ENCODE measurements around the gene ZFP36L2. TPM values are rescaled to one million over a fixed set of nuclear protein-coding genes. Genes with fewer than 3 reads are reported as not detected.

ZFP36L2 gene
- total and polyA plus RNA-seq, 2 donors (not counting 3 experiments of a cell fraction or from before 2014, with no cell fraction given), result 14.5 to 75.9 TPM

GRCh38 chr2:43198263-43198662, 28.1 kb downstream of the ZFP36L2 start:
- CTCF ChIA-PET, result no interaction called here
- TF ChIP-seq FOS (IDR thresholded peaks at IDR 0.05; ENCODE audit: borderline replicate concordance, insufficient read depth, low read length), result no peak
- no peak for TF ChIP-seq JUN (IDR thresholded peaks at IDR 0.05; ENCODE audit: borderline replicate concordance, insufficient read depth, insufficient read length, low read depth)
- TF ChIP-seq GATA2 (IDR thresholded peaks at IDR 0.05; ENCODE audit: insufficient read depth, insufficient read length, low read depth, low read length), result no peak
- no peak for TF ChIP-seq EZH2 (IDR thresholded peaks at IDR 0.05; ENCODE audit: borderline replicate concordance, low read depth, low read length, severe bottlenecking)
- TF ChIP-seq CTCF (IDR thresholded peaks at IDR 0.05; ENCODE audit: extremely low read depth in 1 of 2, insufficient read depth in 1 of 2, low read depth in 1 of 2, low read length in 2 of 2), result no peak
- no peak for TF ChIP-seq POLR2A (IDR thresholded peaks at IDR 0.05; ENCODE audit: low read depth, low read length)
- no peak for TF ChIP-seq POLR2AphosphoS5 (IDR thresholded peaks at IDR 0.05; ENCODE audit: insufficient read depth, low read depth, low read length)
- TF ChIP-seq MYC (IDR thresholded peaks at IDR 0.05; ENCODE audit: low read depth, low read length), result no peak
- TF ChIP-seq MAX (IDR thresholded peaks at IDR 0.05; ENCODE audit: insufficient read depth, insufficient read length), result no peak

More at GRCh38 chr2:43198263-43198662, 28.1 kb downstream of the ZFP36L2 start:
- Histone ChIP-seq H3K4me3 (replicated peaks in 1 of 3; ENCODE audit: insufficient read depth in 1 of 3, low read depth in 1 of 3, low read length in 3 of 3) (no peak overlapping the region), H3K27me3 (ENCODE audit: control insufficient read depth in 2 of 2, insufficient read depth in 2 of 2, low read length in 2 of 2) (no peaks in the 10 kb centered on the region), H3K36me3 (ENCODE audit: control insufficient read depth in 2 of 2, extremely low read depth in 1 of 2, insufficient read depth in 2 of 2, low read length in 2 of 2) (no peaks in the 10 kb centered on the region), H4K20me1 (replicated peaks; ENCODE audit: control insufficient read depth, extremely low read depth, insufficient read depth, low read length) (no peaks in the 10 kb centered on the region), H3K79me2 (ENCODE audit: control insufficient read depth, insufficient read depth, low read length) (no peaks in the 10 kb centered on the region), H3K9me1 (replicated peaks; ENCODE audit: control insufficient read depth, extremely low read depth, insufficient read depth, low read length) (no peaks in the 10 kb centered on the region), H3K4me2 (ENCODE audit: insufficient read depth, low read length) (no peak overlapping the region), H3K9me3 (replicated peaks; ENCODE audit: control insufficient read depth, insufficient read depth, low read length) (no peaks in the 10 kb centered on the region), H3K9ac (replicated peaks; ENCODE audit: extremely low read depth, insufficient read depth, low read length) (no peak overlapping the region), H3K27ac (ENCODE audit: insufficient read depth, low read depth, low read length) (no peak overlapping the region), H3K4me1 (ENCODE audit: control insufficient read depth, extremely low read depth, insufficient read depth, low read length) (no peaks in the 10 kb centered on the region), H2AFZ (ENCODE audit: low read depth, low read length) (no peak overlapping the region)
- dilution Hi-C loops (cut with MboI; ENCODE audit: extremely low pct_ligation_motif_present, low sequenced_read_pairs), result no loop called here
- no TSS peak for BruUV-seq (replicated peaks)
- DNase-seq (ENCODE audit: low read depth, low spot score) (no peak), FAIRE-seq (no peak)
- POLR2A ChIA-PET, result no interaction called here
- intact Hi-C loops (cut with micrococcal nuclease), result no loop called here
